BLaER1 (cell line): ENCODE measurements around the gene CCDC159.
A peak's percentile ranks its signal among the peaks of the same experiment; 100 is the strongest.
"Not testable (repeated sequence)": the region's sequence is repeated elsewhere in the genome, so short reads cannot be mapped to it uniquely, and the experiment has no call there.

Experiments used
- H3K27ac ChIP-seq: shearing (Covaris generic); formaldehyde crosslinking; 2 replicates; pipeline ENCODE4 v1.8.1; 2022
- H3K27me3 ChIP-seq: shearing (Covaris generic); formaldehyde crosslinking; 2 replicates; pipeline ENCODE4 v1.8.1; 2022
- H3K36me3 ChIP-seq: shearing (Covaris generic); formaldehyde crosslinking; 2 replicates; pipeline ENCODE4 v1.8.1; 2022
- H3K4me1 ChIP-seq: shearing (Covaris generic); formaldehyde crosslinking; 2 replicates; pipeline ENCODE4 v1.8.1; 2022
- H3K4me2 ChIP-seq: shearing (Covaris generic); formaldehyde crosslinking; 2 replicates; pipeline ENCODE4 v1.8.1; 2022
- H3K4me3 ChIP-seq: shearing (Covaris generic); formaldehyde crosslinking; 2 replicates; pipeline ENCODE4 v1.8.1; 2022
- H3K9ac ChIP-seq: shearing (Covaris generic); formaldehyde crosslinking; 2 replicates; pipeline ENCODE4 v1.8.1; 2022
- H3K9me3 ChIP-seq: shearing (Covaris generic); formaldehyde crosslinking; 2 replicates; pipeline ENCODE4 v1.8.1; 2022
- H4K20me1 ChIP-seq: shearing (Covaris generic); formaldehyde crosslinking; 2 replicates; pipeline ENCODE4 v1.8.1; 2022
- Cebpa-rat ChIP-seq: shearing (Covaris generic); IDR thresholded peaks from 2 replicates; pipeline ENCODE4 v1.8.1; 2022

The CCDC159 gene

GRCh38 chr19:11346104-11346940 lies at the start of gene CCDC159, which contains the start of gene TMEM205:
Gene CCDC159 (plus strand): TSS chr19:11346519. CDS start chr19:11346607, 88 bp downstream.
Gene TMEM205 (minus strand): TSS chr19:11346268. CDS start chr19:11345619, 649 bp downstream.
- no peaks in the 10 kb centered on the region for H3K27me3 ChIP-seq
- H3K9me3 ChIP-seq: peaks cover 11% of the 10 kb centered on the region
- H3K4me1 ChIP-seq: peaks cover 39% of the 10 kb centered on the region
- peak within 1 kb of the TSS; percentile 95 for H3K4me2 ChIP-seq
- H3K36me3 ChIP-seq: peaks cover 14% of the 10 kb centered on the region; the same call in 1 of the 2 replicates
- peak within 1 kb of the TSS; percentile 81 for H3K9ac ChIP-seq
- TF ChIP-seq Cebpa-rat: peak; percentile 95
- H3K4me3 ChIP-seq: peak within 1 kb of the TSS; percentile 76
- peak within 1 kb of the TSS; percentile 73 for H3K27ac ChIP-seq
- no peaks in the 10 kb centered on the region for H4K20me1 ChIP-seq

GRCh38 chr19:11299946-11300810 lies 46.1 kb upstream of the CCDC159 start:
- no peaks in the 10 kb centered on the region for H3K4me1 ChIP-seq
- no peak overlapping the region for H3K9ac ChIP-seq
- no peak overlapping the region for H3K4me3 ChIP-seq
- no peak for TF ChIP-seq Cebpa-rat
- H3K4me2 ChIP-seq: no peak overlapping the region
- no peaks in the 10 kb centered on the region for H3K9me3 ChIP-seq
- H3K27ac ChIP-seq: no peak overlapping the region
- no peaks in the 10 kb centered on the region for H4K20me1 ChIP-seq
- H3K36me3 ChIP-seq: no peaks in the 10 kb centered on the region
- H3K27me3 ChIP-seq: no peaks in the 10 kb centered on the region

GRCh38 chr19:11300811-11301120 lies 45.6 kb upstream of the CCDC159 start:
- Histone ChIP-seq H3K4me1 (no peaks in the 10 kb centered on the region), H3K4me2 (no peak overlapping the region), H3K9ac (no peak overlapping the region), H3K9me3 (no peaks in the 10 kb centered on the region), H4K20me1 (no peaks in the 10 kb centered on the region), H3K27me3 (no peaks in the 10 kb centered on the region), H3K4me3 (no peak overlapping the region), H3K27ac (no peak overlapping the region), H3K36me3 (no peaks in the 10 kb centered on the region)
- no peak for TF ChIP-seq Cebpa-rat

GRCh38 chr19:11304936-11305335 lies 41.4 kb upstream of the CCDC159 start:
- Histone ChIP-seq H3K36me3 (no peaks in the 10 kb centered on the region), H4K20me1 (no peaks in the 10 kb centered on the region), H3K4me2 (no peak overlapping the region), H3K4me3 (no peak overlapping the region), H3K9me3 (no peaks in the 10 kb centered on the region), H3K9ac (no peak overlapping the region), H3K4me1 (no peaks in the 10 kb centered on the region), H3K27ac (no peak overlapping the region), H3K27me3 (no peaks in the 10 kb centered on the region)
- TF ChIP-seq Cebpa-rat: no peak

GRCh38 chr19:11306337-11306736 lies 40.0 kb upstream of the CCDC159 start:
- Histone ChIP-seq H3K4me3 (no peak overlapping the region), H4K20me1 (no peaks in the 10 kb centered on the region), H3K4me1 (no peaks in the 10 kb centered on the region), H3K27ac (no peak overlapping the region), H3K4me2 (no peak overlapping the region), H3K27me3 (no peaks in the 10 kb centered on the region), H3K9ac (no peak overlapping the region), H3K36me3 (no peaks in the 10 kb centered on the region), H3K9me3 (no peaks in the 10 kb centered on the region)
- no peak for TF ChIP-seq Cebpa-rat

GRCh38 chr19:11320278-11320995 lies 25.9 kb upstream of the CCDC159 start:
- not testable (repeated sequence) for H3K9ac ChIP-seq, H3K36me3 ChIP-seq, H3K27me3 ChIP-seq, H3K27ac ChIP-seq, H3K9me3 ChIP-seq, H4K20me1 ChIP-seq, H3K4me3 ChIP-seq
- Histone ChIP-seq H3K4me1 (peaks cover 86% of the 10 kb centered on the region), H3K4me2 (peak overlapping the region; percentile 94)

DNA sequence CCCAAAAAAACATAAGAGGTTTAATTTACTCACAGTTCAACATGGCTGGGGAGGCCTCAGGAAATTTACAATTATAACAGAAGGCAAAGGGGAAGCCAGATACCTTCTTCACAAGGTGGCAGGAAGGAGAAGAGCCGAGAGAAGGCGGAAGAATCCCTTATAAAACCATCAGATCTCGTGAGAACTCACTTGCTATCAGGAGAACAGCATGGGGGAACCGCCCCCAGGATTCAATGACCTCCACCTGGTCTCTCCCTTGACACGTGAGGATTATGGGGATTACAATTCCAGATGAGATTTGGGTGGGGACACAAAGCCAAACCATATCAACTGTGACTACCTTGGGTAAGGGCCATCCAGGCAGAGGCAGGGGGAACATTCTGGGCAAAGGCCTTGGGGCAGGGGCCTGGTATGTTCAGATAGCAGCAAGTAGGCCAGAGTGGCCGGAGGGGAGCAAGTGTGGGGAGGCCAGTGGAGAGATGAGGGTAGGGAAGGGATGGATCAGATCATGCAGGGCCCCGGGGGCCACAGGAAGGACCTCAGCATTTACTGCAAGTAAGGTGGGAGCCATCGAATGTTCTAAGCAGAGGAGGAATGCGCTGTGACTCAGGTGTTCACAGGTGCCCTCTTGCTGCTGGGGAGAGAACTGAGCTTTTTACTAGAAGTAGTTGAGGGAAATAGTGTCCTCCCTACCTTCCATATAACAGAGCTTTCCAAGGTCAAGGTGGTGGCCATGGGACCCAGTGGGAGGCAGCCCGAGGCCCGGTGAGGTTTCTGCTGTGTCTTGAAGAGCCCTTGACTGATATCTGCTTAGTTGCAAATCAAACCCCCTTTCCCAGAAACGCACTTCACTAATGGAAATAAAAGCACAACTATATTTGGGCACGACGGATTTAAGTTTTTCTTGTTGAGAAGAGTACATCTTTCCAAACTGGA lies 24.9 kb upstream of the CCDC159 start:
- no peak for TF ChIP-seq Cebpa-rat
- peaks cover 92% of the 10 kb centered on the region for H3K4me1 ChIP-seq

GRCh38 chr19:11322269-11323024 lies 23.9 kb upstream of the CCDC159 start:
- peak overlapping the region; percentile 94 for H3K4me2 ChIP-seq

More for the DNA sequence above, 24.9 kb upstream of the CCDC159 start:
- H3K36me3 ChIP-seq: peaks cover 9% of the 10 kb centered on the region
- no peaks in the 10 kb centered on the region for H3K9me3 ChIP-seq
- no peaks in the 10 kb centered on the region for H4K20me1 ChIP-seq
- H3K4me2 ChIP-seq: peak overlapping the region; percentile 94
- H3K27me3 ChIP-seq: no peaks in the 10 kb centered on the region
- H3K9ac ChIP-seq: no peak overlapping the region
- no peak overlapping the region for H3K4me3 ChIP-seq
- no peak overlapping the region for H3K27ac ChIP-seq

More at GRCh38 chr19:11322269-11323024, 23.9 kb upstream of the CCDC159 start:
- peaks cover 86% of the 10 kb centered on the region for H3K4me1 ChIP-seq
- no peak for TF ChIP-seq Cebpa-rat
- H3K4me3 ChIP-seq: no peak overlapping the region
- no peaks in the 10 kb centered on the region for H3K27me3 ChIP-seq
- H3K27ac ChIP-seq: no peak overlapping the region
- H3K9ac ChIP-seq: no peak overlapping the region
- H3K36me3 ChIP-seq: peaks cover 19% of the 10 kb centered on the region
- no peaks in the 10 kb centered on the region for H3K9me3 ChIP-seq
- no peaks in the 10 kb centered on the region for H4K20me1 ChIP-seq
